ENCODE data around the gene MEF2D. TPM values are rescaled to one million over a fixed set of nuclear protein-coding genes. Genes with fewer than 3 reads are reported as not detected.

The MEF2D gene
- polyA plus RNA-seq, 4 donors, result 5.8 to 23.7 (median 13.0) TPM

- 83 to 100% (median 93%) methylated on average over 2 of the region's 2 CpGs for WGBS, 3 donors
- Histone ChIP-seq H3K4me3 (ENCODE audit: low read depth in 1 of 3, low read length in 3 of 3) (no peak overlapping the region), H3K27me3 (ENCODE audit: control insufficient read depth in 3 of 3, insufficient read depth in 3 of 3, low read length in 3 of 3) (no peaks in the 10 kb centered on the region), H3K9me3 (ENCODE audit: control insufficient read depth in 2 of 2, insufficient read depth in 1 of 2, low read depth in 1 of 2, low read length in 1 of 2) (no peaks in the 10 kb centered on the region), H3K4me1 (ENCODE audit: control insufficient read depth in 3 of 3, insufficient read depth in 2 of 3, low read depth in 1 of 3, low read length in 2 of 3) (peaks cover 0 to 9% (median 0%) of the 10 kb centered on the region in 3 donors), H3K36me3 (ENCODE audit: control insufficient read depth in 3 of 3, insufficient read depth in 2 of 3, low read depth in 1 of 3, low read length in 3 of 3) (peaks cover 0 to 49% (median 0%) of the 10 kb centered on the region in 3 donors), H3K27ac (ENCODE audit: low read depth in 1 of 3, low read length in 2 of 3) (no peak overlapping the region)
- FAIRE-seq (no peak), DNase-seq (no peak)
Observed at GRCh38 chr1:156540955-156541354, 40.4 kb upstream of the MEF2D start.

GRCh38 chr1:156539818-156540355, 39.3 kb upstream of the MEF2D start:
- no peak overlapping the region for H3K4me3 ChIP-seq (ENCODE audit: low read depth in 1 of 3, low read length in 3 of 3)
- DNase-seq (no peak), FAIRE-seq (no peak)
- H3K9me3 ChIP-seq (ENCODE audit: control insufficient read depth in 2 of 2, insufficient read depth in 1 of 2, low read depth in 1 of 2, low read length in 1 of 2), result no peaks in the 10 kb centered on the region
- no peaks in the 10 kb centered on the region for H3K27me3 ChIP-seq (ENCODE audit: control insufficient read depth in 3 of 3, insufficient read depth in 3 of 3, low read length in 3 of 3)
- peaks cover 0 to 9% (median 0%) of the 10 kb centered on the region in 3 donors for H3K4me1 ChIP-seq (ENCODE audit: control insufficient read depth in 3 of 3, insufficient read depth in 2 of 3, low read depth in 1 of 3, low read length in 2 of 3)
- 86 to 93% (median 88%) methylated on average over 4 of the region's 4 CpGs for WGBS, 3 donors
- H3K36me3 ChIP-seq (ENCODE audit: control insufficient read depth in 3 of 3, insufficient read depth in 2 of 3, low read depth in 1 of 3, low read length in 3 of 3), result peaks cover 0 to 51% (median 0%) of the 10 kb centered on the region in 3 donors
- no peak overlapping the region for H3K27ac ChIP-seq (ENCODE audit: low read depth in 1 of 3, low read length in 2 of 3)

DNA sequence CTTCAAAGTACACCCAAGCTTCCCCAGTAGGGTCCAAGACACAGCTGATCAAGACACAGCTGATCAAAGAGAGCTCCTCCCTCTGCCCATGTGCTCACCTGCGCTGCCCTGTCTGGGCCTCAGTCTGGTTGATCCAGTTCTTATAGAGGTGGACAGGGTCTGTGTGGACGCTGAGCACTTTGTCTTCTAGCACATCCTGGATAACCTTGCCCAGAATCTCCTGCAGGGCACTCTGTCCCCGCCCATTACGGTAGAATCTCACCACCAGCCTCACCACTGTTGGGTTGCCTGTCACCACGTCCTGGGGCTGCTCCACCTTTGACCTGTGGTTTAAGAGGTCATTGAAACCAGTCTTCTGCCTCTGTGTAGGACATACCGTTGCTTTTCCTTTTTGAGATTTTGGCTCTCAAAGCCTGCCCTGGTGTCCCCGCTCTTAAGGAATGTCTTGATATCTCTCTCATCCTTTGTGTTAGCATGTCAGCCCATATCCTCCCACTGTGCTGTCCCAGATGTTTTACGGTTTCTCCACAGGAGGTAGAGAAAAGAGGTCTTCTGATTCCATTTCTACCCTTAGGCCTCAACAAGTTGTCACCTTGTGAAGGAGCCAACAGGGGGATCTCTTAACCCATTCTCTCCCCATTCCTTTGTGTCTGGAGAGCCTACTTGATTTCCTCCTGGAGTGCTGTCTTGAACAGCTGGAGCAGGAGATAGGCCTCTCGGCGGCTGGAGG, 38.3 kb upstream of the MEF2D start:
- Histone ChIP-seq H3K27ac (ENCODE audit: low read depth in 1 of 3, low read length in 2 of 3) (no peak overlapping the region), H3K4me1 (ENCODE audit: control insufficient read depth in 3 of 3, insufficient read depth in 2 of 3, low read depth in 1 of 3, low read length in 2 of 3) (peaks cover 0 to 9% (median 0%) of the 10 kb centered on the region in 3 donors), H3K9me3 (ENCODE audit: control insufficient read depth in 2 of 2, insufficient read depth in 1 of 2, low read depth in 1 of 2, low read length in 1 of 2) (no peaks in the 10 kb centered on the region), H3K4me3 (ENCODE audit: low read depth in 1 of 3, low read length in 3 of 3) (no peak overlapping the region), H3K27me3 (ENCODE audit: control insufficient read depth in 3 of 3, insufficient read depth in 3 of 3, low read length in 3 of 3) (no peaks in the 10 kb centered on the region), H3K36me3 (ENCODE audit: control insufficient read depth in 3 of 3, insufficient read depth in 2 of 3, low read depth in 1 of 3, low read length in 3 of 3) (peaks cover 0 to 55% (median 0%) of the 10 kb centered on the region in 3 donors)
- WGBS, 3 donors, result 86 to 90% (median 87%) methylated on average over 10 of the region's 10 CpGs
- DNase-seq (no peak), FAIRE-seq (no peak)

- H3K36me3 ChIP-seq (ENCODE audit: control insufficient read depth in 3 of 3, insufficient read depth in 2 of 3, low read depth in 1 of 3, low read length in 3 of 3), result peaks cover 0 to 62% (median 0%) of the 10 kb centered on the region in 3 donors
- H3K27ac ChIP-seq (ENCODE audit: low read depth in 1 of 3, low read length in 2 of 3), result no peak overlapping the region
- 91 to 96% (median 91%) methylated on average over 9 of the region's 9 CpGs for WGBS, 3 donors
- DNase-seq (no peak), FAIRE-seq (no peak)
- H3K27me3 ChIP-seq (ENCODE audit: control insufficient read depth in 3 of 3, insufficient read depth in 3 of 3, low read length in 3 of 3), result no peaks in the 10 kb centered on the region
- H3K4me1 ChIP-seq (ENCODE audit: control insufficient read depth in 3 of 3, insufficient read depth in 2 of 3, low read depth in 1 of 3, low read length in 2 of 3), result peaks cover 0 to 5% (median 0%) of the 10 kb centered on the region in 3 donors
- H3K4me3 ChIP-seq (ENCODE audit: low read depth in 1 of 3, low read length in 3 of 3), result no peak overlapping the region
- H3K9me3 ChIP-seq (ENCODE audit: control insufficient read depth in 2 of 2, insufficient read depth in 1 of 2, low read depth in 1 of 2, low read length in 1 of 2), result no peaks in the 10 kb centered on the region
Observed at GRCh38 chr1:156537027-156537426, 36.5 kb upstream of the MEF2D start.

DNA sequence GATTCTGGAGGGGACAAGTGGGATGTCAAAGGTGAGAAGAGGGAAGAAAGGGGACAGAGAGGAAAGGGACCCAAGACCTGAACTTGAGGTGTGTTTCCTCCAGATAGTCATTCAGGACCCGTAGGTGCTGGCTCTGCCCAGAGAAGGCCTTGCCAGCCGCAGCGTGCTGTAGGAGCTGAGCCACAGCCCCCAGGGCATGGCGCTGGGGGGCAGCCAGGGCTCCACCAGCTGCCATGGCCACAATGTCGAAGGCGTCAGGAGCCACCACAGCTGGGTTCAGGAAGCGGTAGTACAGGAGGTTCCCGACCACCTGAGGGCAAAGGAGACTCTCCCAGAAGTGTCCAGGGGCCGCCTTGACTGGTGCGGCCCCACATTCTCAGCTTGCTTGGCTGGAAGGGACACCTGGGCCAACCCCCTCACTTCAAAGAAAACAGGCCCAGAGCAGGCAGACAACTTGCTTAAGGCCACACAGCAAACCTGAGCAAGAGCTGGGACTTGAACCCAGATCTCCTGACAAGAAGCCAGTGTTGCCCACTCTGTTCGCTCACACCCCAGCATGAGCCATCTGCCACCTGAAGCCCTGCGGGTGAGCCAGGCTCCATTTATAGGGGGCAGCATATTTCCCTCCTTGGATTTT, 34.0 kb upstream of the MEF2D start:
- Histone ChIP-seq H3K9me3 (ENCODE audit: control insufficient read depth in 2 of 2, insufficient read depth in 1 of 2, low read depth in 1 of 2, low read length in 1 of 2) (no peaks in the 10 kb centered on the region), H3K4me3 (ENCODE audit: low read depth in 1 of 3, low read length in 3 of 3) (no peak overlapping the region), H3K4me1 (ENCODE audit: control insufficient read depth in 3 of 3, insufficient read depth in 2 of 3, low read depth in 1 of 3, low read length in 2 of 3) (no peaks in the 10 kb centered on the region), H3K36me3 (ENCODE audit: control insufficient read depth in 3 of 3, insufficient read depth in 2 of 3, low read depth in 1 of 3, low read length in 3 of 3) (peaks cover 0 to 66% (median 0%) of the 10 kb centered on the region in 3 donors), H3K27me3 (ENCODE audit: control insufficient read depth in 3 of 3, insufficient read depth in 3 of 3, low read length in 3 of 3) (no peaks in the 10 kb centered on the region), H3K27ac (ENCODE audit: low read depth in 1 of 3, low read length in 2 of 3) (no peak overlapping the region)
- FAIRE-seq (no peak), DNase-seq (no peak)
- 91 to 95% (median 92%) methylated on average over 11 to 12 of the region's 12 CpGs for WGBS, 3 donors

GRCh38 chr1:156533568-156534220, 33.1 kb upstream of the MEF2D start:
- Histone ChIP-seq H3K27me3 (ENCODE audit: control insufficient read depth in 3 of 3, insufficient read depth in 3 of 3, low read length in 3 of 3) (no peaks in the 10 kb centered on the region), H3K36me3 (ENCODE audit: control insufficient read depth in 3 of 3, insufficient read depth in 2 of 3, low read depth in 1 of 3, low read length in 3 of 3) (peaks cover 0 to 61% (median 0%) of the 10 kb centered on the region in 3 donors), H3K4me1 (ENCODE audit: control insufficient read depth in 3 of 3, insufficient read depth in 2 of 3, low read depth in 1 of 3, low read length in 2 of 3) (no peaks in the 10 kb centered on the region), H3K4me3 (ENCODE audit: low read depth in 1 of 3, low read length in 3 of 3) (no peak overlapping the region), H3K27ac (ENCODE audit: low read depth in 1 of 3, low read length in 2 of 3) (no peak overlapping the region), H3K9me3 (ENCODE audit: control insufficient read depth in 2 of 2, insufficient read depth in 1 of 2, low read depth in 1 of 2, low read length in 1 of 2) (no peaks in the 10 kb centered on the region)
- 85 to 93% (median 92%) methylated on average over 10 to 11 of the region's 11 CpGs for WGBS, 3 donors
- DNase-seq (no peak), FAIRE-seq (no peak)

- Histone ChIP-seq H3K9me3 (ENCODE audit: control insufficient read depth in 2 of 2, insufficient read depth in 1 of 2, low read depth in 1 of 2, low read length in 1 of 2) (no peaks in the 10 kb centered on the region), H3K36me3 (ENCODE audit: control insufficient read depth in 3 of 3, insufficient read depth in 2 of 3, low read depth in 1 of 3, low read length in 3 of 3) (peaks cover 0 to 68% (median 0%) of the 10 kb centered on the region in 3 donors), H3K27me3 (ENCODE audit: control insufficient read depth in 3 of 3, insufficient read depth in 3 of 3, low read length in 3 of 3) (no peaks in the 10 kb centered on the region), H3K27ac (ENCODE audit: low read depth in 1 of 3, low read length in 2 of 3) (no peak overlapping the region), H3K4me1 (ENCODE audit: control insufficient read depth in 3 of 3, insufficient read depth in 2 of 3, low read depth in 1 of 3, low read length in 2 of 3) (no peaks in the 10 kb centered on the region), H3K4me3 (ENCODE audit: low read depth in 1 of 3, low read length in 3 of 3) (no peak overlapping the region)
- 89 to 94% (median 91%) methylated on average over 4 of the region's 4 CpGs for WGBS, 3 donors
- FAIRE-seq (no peak), DNase-seq (no peak)
Observed at GRCh38 chr1:156532374-156532773, 31.8 kb upstream of the MEF2D start.

- no peaks in the 10 kb centered on the region for H3K27me3 ChIP-seq (ENCODE audit: control insufficient read depth in 3 of 3, insufficient read depth in 3 of 3, low read length in 3 of 3)
- H3K36me3 ChIP-seq (ENCODE audit: control insufficient read depth in 3 of 3, insufficient read depth in 2 of 3, low read depth in 1 of 3, low read length in 3 of 3), result peaks cover 0 to 62% (median 0%) of the 10 kb centered on the region in 3 donors
- WGBS, 3 donors, result 96 to 98% (median 97%) methylated on average over 18 of the region's 18 CpGs
- H3K4me1 ChIP-seq (ENCODE audit: control insufficient read depth in 3 of 3, insufficient read depth in 2 of 3, low read depth in 1 of 3, low read length in 2 of 3), result peaks cover 0 to 9% (median 6%) of the 10 kb centered on the region in 3 donors
- no peak overlapping the region for H3K4me3 ChIP-seq (ENCODE audit: low read depth in 1 of 3, low read length in 3 of 3)
- FAIRE-seq, result no peak
- no peak for DNase-seq
- H3K9me3 ChIP-seq (ENCODE audit: control insufficient read depth in 2 of 2, insufficient read depth in 1 of 2, low read depth in 1 of 2, low read length in 1 of 2), result no peaks in the 10 kb centered on the region
- H3K27ac ChIP-seq (ENCODE audit: low read depth in 1 of 3, low read length in 2 of 3), result no peak overlapping the region
Observed at GRCh38 chr1:156530006-156530405, 29.4 kb upstream of the MEF2D start.
